HPDE6-E6E7 (cell line): Measurements from ENCODE around the gene DNASE2.

ENCODE experiments used
- DNase-seq: peaks from one replicate; pipeline ENCODE4 v3.0.0; 2011; ENCODE audit warnings: missing footprints; ENCODE audit errors: extremely low spot score

DNASE2 gene

DNA sequence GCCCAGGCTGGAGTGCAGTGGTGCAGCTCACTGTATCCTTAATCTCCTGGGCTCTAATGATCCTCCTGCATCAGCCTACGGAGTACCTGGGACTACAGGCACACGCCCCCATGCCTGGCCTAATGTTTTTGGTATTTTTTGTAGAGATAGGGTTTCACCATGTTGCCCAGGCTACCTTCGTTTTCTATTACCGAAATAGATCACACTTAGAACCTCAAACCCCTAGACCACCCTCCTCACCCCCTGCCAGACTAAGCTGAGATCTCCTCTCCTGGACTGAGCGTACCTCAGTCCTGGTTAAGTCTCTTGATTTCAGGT is 5.4 kb upstream of the DNASE2 start:
- no peak for DNase-seq

DNA sequence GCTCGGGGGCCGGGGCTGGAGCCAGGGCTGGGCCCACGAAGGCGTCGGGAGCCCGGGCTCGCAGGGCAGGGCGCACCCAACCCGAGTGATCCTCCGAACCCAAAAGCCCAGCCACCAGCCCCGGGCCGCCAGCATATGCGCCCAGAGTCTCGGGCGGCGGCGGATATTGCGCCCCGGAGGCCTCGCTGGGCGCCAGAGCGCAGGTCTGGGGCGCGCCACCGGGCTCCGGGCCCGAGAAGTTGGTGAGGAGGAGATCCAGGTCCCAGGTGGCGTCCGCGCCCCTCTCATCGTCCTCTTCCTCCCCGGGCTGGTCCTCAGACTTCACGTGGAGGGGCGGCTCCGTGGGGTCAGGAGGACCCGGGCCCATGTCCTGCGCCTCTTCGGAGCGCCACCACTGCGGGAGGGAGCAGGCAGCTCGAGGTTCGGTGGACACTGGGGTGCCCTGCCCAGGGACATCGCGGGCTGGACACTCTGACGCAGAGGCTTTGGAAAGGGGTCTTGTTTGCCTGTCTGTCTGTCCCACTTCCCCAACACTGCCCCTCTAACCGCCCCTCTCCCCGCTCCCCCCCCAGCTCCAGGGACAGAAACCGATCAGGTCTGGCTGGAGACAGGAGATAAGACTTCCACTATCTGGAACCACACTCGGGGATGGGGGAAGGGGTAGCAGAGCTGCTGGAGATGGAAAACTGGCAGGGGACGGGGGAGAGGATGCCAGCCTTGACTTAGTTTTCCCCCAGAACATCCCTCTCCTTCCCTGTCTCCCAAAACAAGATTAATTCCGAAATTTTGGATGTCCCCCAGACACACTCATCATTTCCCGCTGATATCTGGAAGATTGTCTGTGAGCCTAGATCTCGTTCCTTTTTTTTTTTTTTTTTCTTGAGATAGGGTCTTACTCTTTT is 4.8 kb upstream of the DNASE2 start:
- DNase-seq, result no peak

DNA sequence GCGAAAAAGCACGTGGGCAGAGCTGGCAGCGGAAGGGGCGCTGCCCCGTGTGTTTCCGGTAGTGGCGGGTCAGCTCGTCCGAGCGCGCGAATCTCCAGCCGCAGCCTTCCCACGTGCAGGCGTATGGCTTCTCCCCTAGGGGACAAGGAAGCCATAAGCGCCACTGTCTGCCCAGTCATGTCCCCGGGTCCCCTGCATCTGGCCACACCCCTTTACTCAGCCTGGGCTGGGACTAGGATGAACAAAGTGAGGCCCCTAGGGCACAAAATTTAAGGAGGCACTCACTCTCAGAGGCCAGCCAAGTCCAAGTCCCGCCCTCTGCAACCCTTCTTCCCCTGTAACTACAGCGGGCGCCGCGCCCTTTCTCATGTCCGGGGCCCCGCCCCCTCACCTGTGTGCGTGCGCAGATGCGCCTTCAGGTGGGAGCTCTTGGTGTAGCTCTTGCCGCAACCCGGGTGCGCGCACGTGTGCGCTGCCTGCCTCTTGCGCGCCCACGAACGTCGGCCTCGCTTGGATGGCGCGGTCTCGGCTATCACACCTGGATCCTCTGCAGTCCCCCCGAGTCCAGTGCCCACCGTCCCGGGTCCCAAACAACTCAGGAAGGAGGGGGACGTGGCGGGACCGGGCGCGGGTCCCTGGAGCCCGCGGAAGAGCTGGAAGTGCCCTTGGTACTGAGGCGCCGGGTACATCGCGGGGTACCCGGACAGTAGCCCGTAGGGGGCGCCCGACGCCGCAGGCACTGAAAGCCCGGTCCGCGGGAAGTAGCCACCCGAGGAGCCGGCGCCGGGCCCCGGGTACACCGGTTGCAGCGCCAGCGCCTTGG is 3.9 kb upstream of the DNASE2 start:
- no peak for DNase-seq

DNA sequence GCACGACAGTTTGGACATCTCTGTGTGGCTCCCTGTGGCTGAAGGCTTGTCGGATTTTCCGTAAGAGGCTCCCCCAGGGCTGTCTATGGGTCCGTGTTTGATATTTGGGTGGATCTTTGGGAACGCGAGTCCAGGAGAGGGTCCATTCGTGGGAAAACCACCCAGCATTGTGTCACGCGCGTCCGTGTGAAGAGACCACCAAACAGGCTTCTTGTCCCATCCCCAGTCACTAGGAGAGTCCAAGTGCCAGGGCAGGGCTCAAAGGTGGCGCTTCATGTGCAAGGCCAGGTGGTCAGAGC is 3.3 kb upstream of the DNASE2 start:
- no peak for DNase-seq

DNA sequence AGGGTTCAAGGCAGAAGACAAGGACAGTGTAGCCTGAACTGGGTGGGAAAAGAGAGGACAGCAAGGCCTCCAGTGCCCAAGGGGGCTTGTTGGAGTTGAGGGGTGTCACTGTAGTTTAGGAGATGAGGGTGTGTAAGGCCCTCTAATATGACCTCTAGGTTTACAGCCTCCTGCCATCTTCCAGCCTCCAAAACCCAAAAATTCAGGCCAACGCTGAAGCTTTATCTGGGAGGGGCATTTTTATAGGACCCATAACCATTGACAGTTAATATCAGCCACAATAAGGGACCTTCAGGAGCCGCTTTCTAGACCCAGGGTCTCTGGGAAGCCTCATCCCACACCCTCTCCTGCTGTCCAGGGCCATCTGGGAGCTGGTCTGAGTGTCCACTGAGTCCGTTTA is 3.0 kb upstream of the DNASE2 start:
- DNase-seq, result no peak

DNA sequence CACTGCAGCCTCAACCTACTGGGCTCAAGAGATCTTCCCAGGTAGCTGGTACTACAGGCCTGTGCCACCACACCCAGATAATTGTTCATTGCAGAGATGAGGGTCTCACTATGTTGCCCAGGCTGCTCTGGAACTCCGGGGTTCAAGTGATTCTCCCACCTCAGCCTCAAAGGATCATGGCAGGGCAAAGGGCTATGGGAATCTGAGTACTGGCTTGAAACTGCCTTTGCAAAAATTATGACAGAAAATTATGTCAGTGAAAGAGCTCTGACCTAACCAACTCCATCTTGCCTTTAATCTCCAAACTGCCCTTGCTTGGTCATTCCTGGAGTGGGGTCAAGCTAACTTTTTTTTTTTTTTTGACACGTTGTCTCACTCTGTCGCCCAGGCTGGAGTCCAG is 1.3 kb upstream of the DNASE2 start:
- DNase-seq, result no peak

DNA sequence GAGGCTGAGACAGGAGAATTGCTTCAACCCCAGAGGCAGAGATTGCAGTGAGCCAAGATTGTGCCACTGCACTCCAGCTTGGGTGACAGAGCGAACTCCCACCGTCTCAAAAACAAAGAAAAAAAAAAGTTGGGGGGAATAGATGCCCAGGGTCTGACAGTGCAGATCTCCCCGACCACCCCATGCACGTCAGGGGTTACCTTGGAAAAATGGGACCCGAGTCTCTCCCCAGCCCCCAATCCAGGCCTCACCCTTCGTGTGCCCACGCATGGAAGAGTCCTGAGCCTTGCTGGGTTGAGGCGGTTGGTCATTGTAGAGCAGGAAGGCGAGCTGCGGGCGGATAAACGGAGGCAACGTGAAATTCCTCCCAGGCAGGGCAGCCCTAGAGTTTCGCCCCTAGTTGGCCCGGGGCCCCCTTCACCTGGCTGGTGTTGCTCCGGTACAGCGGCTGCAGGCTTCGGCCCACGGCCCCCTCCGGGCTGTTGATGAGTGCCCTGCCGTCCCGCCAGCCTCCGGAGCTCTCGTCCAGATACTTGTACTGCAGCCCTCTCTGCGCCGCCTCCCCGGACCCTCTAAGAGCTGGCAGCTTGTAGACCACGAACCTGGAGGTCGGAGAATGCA is 588 bp downstream of the DNASE2 start:
- no peak for DNase-seq

DNA sequence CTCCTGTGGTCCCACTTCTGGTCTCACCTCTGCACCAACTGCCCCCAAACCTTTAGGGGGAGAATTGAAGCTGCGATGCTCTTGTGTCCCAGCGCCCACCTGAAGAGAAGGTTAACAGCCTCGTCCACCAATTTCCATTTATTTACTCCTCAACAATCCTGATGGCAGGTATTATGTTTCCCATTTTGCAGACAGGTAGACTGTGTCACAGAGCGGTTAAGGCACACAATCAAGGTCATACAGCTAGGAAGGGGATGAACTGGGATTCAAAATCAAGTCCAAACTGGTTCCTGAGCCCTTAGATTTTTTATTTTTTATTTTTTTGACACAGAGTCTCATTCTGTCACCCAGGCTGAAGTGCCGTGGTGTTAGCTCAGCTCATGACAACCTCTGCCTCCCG is 6.2 kb downstream of the DNASE2 start:
- no peak for DNase-seq

DNA sequence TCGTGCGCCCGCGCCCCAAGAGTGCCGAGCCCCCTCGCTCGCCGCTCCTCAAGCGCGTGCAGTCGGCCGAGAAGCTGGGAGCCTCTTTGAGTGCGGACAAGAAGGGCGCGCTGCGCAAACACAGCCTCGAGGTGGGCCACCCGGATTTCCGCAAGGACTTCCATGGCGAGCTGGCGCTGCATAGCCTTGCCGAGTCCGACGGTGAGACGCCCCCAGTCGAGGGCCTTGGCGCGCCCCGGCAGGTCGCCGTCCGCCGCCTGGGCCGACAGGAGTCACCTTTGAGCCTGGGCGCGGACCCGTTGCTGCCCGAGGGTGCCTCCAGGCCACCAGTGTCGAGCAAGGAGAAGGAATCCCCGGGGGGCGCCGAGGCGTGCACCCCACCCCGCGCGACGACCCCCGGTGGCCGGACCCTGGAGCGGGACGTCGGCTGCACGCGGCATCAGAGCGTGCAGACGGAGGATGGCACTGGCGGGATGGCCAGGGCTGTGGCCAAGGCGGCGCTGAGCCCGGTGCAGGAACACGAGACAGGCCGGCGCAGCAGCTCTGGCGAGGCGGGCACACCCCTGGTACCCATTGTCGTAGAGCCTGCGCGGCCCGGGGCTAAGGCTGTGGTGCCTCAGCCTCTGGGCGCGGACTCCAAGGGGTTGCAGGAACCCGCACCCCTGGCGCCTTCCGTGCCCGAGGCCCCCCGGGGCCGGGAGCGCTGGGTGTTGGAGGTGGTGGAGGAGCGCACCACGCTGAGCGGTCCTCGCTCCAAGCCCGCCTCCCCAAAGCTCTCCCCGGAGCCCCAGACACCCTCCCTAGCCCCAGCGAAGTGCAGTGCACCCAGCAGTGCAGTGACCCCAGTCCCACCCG is 7.1 kb downstream of the DNASE2 start:
- DNase-seq, result no peak

DNA sequence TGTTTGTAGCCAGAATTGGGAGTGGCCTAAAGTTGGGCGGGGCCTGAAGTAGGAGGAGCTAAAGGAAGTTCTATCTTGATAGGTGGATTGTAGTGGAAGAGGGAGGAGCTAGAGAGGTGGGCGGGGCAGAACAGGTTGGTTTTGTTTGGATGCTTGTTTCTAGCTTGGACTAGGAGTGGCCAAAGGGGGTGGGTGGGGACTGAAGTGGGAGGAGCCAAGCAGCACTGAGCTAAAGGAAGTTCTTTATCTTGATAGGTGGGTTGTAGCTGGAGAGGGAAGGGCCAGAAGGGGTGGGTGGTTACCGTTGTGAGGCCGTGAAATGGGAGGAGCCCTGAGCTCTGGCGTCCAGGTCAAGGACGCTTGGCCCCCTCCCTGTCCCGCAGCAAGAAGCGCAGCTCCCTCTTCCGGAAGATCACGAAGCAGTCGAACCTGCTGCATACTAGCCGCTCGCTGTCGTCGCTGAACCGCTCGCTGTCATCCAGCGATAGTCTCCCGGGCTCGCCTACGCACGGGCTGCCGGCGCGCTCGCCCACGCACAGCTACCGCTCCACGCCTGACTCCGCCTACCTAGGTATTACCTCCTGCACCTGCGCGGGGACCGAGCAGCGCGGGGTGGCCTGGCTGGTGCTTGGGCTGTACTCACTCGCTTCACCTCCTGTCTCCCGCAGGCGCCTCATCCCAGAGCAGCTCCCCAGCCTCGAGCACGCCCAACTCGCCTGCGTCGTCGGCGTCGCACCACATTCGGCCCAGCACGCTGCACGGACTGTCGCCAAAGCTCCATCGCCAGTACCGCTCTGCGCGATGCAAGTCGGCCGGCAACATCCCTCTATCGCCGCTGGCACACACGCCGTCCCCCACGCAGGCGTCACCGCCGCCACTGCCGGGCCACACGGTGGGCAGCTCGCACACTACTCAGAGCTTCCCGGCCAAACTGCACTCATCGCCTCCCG is 8.0 kb downstream of the DNASE2 start:
- no peak for DNase-seq

DNA sequence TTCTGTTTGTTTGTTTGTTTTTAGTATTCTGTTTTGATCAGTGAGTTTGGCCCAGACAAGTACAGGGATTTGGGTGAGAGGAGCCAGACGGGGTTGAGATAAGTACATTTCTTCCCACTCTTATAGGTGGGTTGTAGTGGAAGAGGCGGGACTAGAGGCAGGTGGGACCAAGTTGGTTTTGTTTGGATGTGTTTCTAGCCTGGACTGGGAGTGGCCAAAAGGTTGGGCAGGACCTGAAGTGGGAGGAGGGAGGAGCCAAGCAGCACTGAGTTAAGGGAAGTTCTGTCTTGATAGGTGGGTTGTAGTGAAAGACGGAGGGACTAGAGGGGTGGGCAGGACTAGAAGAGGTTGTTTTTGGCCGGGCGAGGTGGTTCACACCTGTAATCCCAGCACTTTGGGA is 9.0 kb downstream of the DNASE2 start:
- DNase-seq, result no peak

DNA sequence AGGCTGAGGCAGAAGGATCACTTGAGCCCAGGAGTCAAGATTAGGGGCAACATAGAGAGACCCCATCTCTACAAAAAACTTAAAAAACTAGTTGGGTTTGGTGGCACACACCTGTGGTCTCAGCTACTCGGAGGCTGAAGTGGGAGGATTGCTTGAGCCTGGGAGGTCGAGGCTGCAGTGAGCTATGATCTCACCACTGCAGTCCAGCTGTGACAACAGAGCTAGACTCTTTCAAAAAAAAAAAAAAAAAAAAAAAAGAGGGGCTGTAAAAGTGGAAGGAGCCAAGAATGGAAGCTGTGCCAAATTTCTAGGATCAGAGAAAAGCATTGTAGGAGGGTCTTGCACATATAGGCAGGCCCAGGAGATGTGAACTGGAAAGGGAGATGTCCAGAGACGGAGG is 9.6 kb downstream of the DNASE2 start:
- DNase-seq, result no peak

DNA sequence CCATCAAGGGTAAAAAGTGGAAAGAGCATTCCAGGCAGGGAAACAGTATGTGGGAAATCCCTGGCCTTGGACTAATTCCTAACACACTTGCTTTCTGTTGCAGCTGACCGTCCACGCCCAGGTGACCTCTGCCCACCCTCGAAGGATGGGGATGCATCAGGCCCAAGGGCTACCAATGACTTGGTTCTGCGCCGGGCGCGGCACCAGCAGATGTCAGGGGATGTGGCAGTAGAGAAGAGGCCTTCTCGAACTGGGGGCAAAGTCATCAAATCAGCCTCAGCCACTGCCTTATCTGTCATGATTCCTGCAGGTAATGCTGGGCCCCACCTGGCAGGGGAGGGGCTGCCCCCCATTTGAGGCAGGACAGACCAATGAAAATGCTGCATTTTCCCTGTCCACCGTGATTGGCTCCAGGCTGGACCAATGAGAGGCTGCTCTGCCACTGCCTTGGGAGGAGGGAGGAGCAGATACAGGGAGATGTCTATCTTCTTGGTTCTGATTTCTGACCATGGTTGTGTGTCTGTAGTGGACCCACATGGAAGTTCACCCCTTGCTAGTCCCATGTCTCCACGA is 12.6 kb downstream of the DNASE2 start:
- no peak for DNase-seq

DNA sequence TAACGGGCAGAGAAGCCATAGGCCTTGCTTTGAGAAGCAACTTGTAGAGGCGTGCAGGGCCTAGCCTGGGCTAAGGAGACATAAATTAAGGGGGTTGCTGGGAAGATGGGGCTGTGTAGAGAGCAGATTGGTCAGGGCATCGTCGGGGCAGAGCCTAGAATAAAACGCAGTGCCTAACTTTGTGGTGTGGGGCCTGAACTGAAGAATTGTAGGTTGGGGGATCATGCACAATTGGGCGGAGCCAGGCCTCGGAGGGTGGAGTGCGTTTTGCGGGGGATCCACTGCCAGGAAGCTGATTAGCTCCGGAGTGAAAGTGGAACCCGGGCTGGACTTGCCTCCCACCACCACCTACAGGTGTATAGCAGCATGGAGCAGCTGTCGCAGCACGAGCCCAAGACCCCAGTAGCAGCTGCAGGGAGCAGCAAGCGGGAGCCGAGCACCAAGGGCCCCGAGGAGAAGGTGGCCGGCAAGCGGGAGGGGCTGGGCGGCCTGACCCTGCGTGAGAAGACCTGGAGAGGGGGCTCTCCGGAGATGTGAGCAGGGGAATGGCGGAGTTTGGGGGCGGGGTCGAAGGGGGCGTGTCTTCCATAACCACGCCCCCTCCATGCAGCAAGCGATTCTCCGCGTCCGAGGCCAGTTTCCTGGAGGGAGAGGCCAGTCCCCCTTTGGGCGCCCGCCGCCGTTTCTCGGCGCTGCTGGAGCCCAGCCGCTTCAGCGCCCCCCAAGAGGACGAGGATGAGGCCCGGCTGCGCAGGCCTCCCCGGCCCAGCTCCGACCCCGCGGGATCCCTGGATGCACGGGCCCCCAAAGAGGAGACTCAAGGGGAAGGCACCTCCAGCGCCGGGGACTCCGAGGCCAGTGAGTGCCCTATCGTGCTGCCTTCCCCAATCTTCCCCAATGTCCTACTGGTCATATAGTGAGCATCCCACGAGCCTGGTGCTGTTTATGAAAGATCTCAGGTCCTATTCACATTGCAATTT is 13.8 kb downstream of the DNASE2 start:
- no peak for DNase-seq

DNA sequence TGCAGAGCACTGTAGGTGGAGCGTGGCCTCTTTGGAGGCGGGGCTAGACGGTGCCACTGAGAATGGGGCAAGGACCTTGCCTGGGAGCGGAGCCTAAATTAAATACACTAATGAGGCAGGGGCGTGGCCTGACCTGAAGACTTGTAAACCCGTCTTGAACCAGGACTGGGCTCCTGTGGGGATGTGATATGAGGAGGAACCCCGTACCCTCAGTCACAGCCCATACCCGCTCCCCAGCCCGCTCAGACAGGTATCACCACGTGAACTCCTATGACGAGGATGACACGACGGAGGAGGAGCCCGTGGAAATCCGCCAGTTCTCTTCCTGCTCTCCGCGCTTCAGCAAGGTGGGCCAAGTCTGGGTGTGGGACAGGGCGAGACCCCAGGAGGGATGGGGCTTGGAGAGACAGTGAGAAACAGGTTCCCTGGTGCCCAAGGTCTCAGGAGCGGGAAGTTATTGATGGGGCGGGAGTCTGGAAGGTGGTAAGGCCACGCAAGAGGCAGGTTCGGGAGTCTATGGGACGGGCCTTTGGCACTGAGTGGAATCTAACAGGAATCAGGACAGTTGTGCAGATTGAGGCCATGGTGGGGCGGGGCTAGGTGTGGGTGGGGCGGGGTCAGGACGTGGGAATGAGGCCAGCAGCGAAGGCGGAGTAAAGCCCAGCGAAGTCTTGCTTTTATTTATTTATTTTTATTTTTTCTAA is 14.7 kb downstream of the DNASE2 start:
- no peak for DNase-seq

DNA sequence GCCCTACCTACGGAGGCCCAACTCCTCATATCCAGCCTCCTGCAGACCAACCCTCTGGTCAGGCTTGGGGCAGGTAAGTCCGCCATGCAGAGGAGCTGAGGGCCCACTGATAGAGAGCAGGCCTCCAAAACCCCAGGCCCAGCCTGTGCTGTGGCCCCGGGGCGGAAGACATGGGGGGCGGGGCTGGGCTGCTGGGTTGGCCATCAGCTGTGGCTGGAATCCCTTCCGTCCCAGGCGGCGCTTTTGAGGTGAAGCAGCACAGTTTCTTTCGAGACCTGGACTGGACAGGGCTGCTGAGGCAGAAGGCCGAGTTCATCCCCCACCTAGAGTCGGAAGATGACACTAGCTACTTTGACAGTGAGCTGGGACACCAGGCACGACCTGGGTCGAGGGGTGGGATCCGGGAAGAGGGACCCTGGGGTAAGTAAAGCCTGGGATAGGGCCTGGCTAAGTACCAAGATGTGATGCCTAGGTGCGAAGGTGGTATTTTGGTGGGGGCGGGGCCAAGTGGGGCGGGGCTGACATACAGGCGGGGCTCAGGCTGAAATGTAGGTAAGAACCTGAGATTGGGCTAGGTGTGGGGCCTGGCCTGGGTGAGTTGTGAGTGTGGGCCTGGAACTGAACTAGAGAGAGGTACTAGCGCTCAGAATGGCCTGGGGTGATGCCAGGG is 15.4 kb downstream of the DNASE2 start:
- DNase-seq, result no peak

DNA sequence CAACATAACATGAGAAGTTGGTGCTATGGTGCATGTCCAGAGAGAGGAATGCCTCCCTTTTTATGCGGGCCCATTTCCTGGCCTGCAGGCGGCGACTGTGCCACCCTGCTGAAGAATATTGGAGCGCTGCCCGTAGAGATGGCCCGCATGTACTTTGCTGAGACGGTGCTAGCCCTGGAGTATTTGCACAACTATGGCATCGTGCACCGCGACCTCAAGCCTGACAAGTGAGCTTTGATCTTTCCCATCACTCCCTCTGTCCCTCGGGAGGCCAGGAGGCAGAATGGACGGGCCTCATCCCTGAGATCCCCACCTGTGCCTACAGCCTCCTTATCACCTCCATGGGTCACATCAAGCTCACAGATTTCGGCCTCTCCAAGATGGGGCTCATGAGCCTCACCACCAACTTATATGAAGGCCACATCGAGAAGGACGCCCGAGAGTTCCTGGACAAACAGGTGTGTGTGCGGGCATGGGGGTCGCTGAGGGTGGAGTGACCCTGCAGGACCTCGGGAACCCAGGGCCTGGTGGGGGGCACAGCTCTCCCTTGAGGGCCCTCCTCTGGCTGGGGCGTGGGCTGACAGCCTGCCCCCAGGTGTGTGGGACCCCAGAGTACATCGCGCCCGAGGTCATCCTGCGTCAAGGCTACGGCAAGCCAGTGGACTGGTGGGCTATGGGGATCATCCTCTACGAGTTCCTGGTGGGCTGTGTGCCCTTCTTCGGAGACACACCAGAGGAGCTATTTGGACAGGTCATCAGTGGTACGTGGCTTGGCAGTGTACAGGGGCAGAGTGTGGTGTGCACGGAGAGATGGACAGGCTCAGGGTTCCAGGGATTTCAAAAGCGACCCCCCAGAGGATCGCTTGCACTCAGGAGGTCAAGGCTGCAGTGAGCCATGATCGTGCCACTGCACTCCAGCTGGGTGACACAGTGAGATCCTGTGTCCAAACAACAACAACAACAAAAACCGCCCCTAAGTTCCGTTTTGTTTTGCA is 16.2 kb downstream of the DNASE2 start:
- DNase-seq, result no peak
